Endothelial cell of umbilical vein (primary cell): ENCODE data around the gene OR5B12. TPM values are rescaled to one million over a fixed set of nuclear protein-coding genes. Genes with fewer than 3 reads are reported as not detected.

Experiments used
- Bru-seq: library from RNA; stranded (reverse); fragments of 400-500 nt; gene quantifications from one replicate; lab custom pipeline; 2021; lab: Mats Ljungman, UMichigan
- BruChase-seq, 2 experiments: library from RNA; stranded (reverse); fragments of 400-500 nt; gene quantifications; one replicate each; lab custom pipeline; 2021; lab: Mats Ljungman, UMichigan
- BruUV-seq: library from RNA; stranded (reverse); fragments of 400-500 nt; replicated peaks from 2 replicates; lab custom pipeline; 2021; lab: Mats Ljungman, UMichigan
- CTCF ChIA-PET: fragments of 300-600, 350-600 bp; sonication (Branson Sonifier 250); formaldehyde crosslinking; loops from one replicate; lab custom pipeline; 2021; ENCODE audit warnings: antibody characterized with exemption, inconsistent platforms; lab: Charles Lee
- POLR2A ChIA-PET: fragments of 300-600, 350-600 bp; sonication (Branson Sonifier 250); formaldehyde crosslinking; loops from one replicate; lab custom pipeline; 2021; ENCODE audit warnings: antibody characterized with exemption, inconsistent platforms; lab: Charles Lee
- DNase-seq: peaks from one replicate; pipeline ENCODE4 v3.0.0-alpha.2; 2011; ENCODE audit warnings: low read depth, low spot score
- FAIRE-seq: peaks from 2 replicates; lab custom pipeline; 2011; peaks lifted over from hg19 to GRCh38; lab: Jason Lieb, UNC
- H2AFZ ChIP-seq: 2 replicates; pipeline ENCODE4 v1.6.0; 2012; ENCODE audit warnings: low read depth, low read length, control low read depth, inconsistent platforms
- H3K27ac ChIP-seq: 2 replicates; pipeline ENCODE4 v1.5.1; 2011; ENCODE audit warnings: low read depth, mild to moderate bottlenecking, control low read depth, low read length, moderate library complexity; ENCODE audit not compliant: insufficient read depth
- H3K27me3 ChIP-seq, 2 experiments: 2 replicates each; pipeline versions ENCODE4 v1.6.0 to v1.6.1; 2011; ENCODE audit warnings: low read length in 2 of 2, mixed read lengths in 1 of 2; ENCODE audit not compliant: control insufficient read depth in 2 of 2, insufficient read depth in 2 of 2
- H3K36me3 ChIP-seq, 2 experiments: 2 replicates in 1 of 2; 3 replicates in 1 of 2; pipeline ENCODE4 v1.5.1; 2011; ENCODE audit warnings: low read length in 2 of 2, mild to moderate bottlenecking in 1 of 2, moderate library complexity in 1 of 2; ENCODE audit not compliant: control insufficient read depth in 2 of 2, insufficient read depth in 2 of 2; ENCODE audit errors: extremely low read depth in 1 of 2
- H3K4me1 ChIP-seq: 3 replicates; pipeline ENCODE4 v1.5.1; 2011; ENCODE audit warnings: mild to moderate bottlenecking, low read length; ENCODE audit not compliant: control insufficient read depth, insufficient read depth; ENCODE audit errors: extremely low read depth
- H3K4me2 ChIP-seq: 2 replicates; pipeline ENCODE4 v1.6.1; 2011; ENCODE audit warnings: low read length, control low read depth, mixed read lengths; ENCODE audit not compliant: insufficient read depth
- H3K4me3 ChIP-seq, 3 experiments: fragments of 200-600 bp in 1 of 3; sonication (generic), shearing (Covaris generic) in 1 of 3; replicated peaks in 1 of 3; 2 replicates each; pipeline ENCODE4 v1.5.1; 2011 to 2016; ENCODE audit warnings: control low read depth in 3 of 3, low read length in 3 of 3, mild to moderate bottlenecking in 2 of 3, inconsistent platforms in 1 of 3, low read depth in 1 of 3, moderate library complexity in 1 of 3; ENCODE audit not compliant: insufficient read depth in 1 of 3
- H3K79me2 ChIP-seq: 2 replicates; pipeline ENCODE4 v1.6.0; 2012; ENCODE audit warnings: low read length, inconsistent platforms; ENCODE audit not compliant: control insufficient read depth, insufficient read depth
- H3K9ac ChIP-seq: replicated peaks from 2 replicates; pipeline ENCODE3; 2011; ENCODE audit warnings: low read length, control low read depth; ENCODE audit not compliant: insufficient read depth; ENCODE audit errors: extremely low read depth
- H3K9me1 ChIP-seq: replicated peaks from 3 replicates; pipeline ENCODE4 v1.6.0; 2011; ENCODE audit warnings: mild to moderate bottlenecking, low read length; ENCODE audit not compliant: control insufficient read depth, insufficient read depth; ENCODE audit errors: extremely low read depth
- H3K9me3 ChIP-seq: replicated peaks from 2 replicates; pipeline ENCODE4 v1.5.1; 2012; ENCODE audit warnings: low read length, inconsistent platforms; ENCODE audit not compliant: control insufficient read depth, insufficient read depth
- H4K20me1 ChIP-seq: replicated peaks from 2 replicates; pipeline ENCODE3; 2011; ENCODE audit warnings: mild to moderate bottlenecking, low read length; ENCODE audit not compliant: control insufficient read depth, insufficient read depth; ENCODE audit errors: extremely low read depth
- CTCF ChIP-seq, 2 donors: IDR thresholded peaks; 1 replicate in 1 of 2; 2 replicates in 1 of 2; pipeline ENCODE4 v1.5.1; 2011; ENCODE audit warnings: low read length in 2 of 2, mild to moderate bottlenecking in 2 of 2, moderate library complexity in 2 of 2, control low read depth in 1 of 2, inconsistent platforms in 1 of 2, low read depth in 1 of 2; ENCODE audit not compliant: insufficient read depth in 1 of 2; ENCODE audit errors: extremely low read depth in 1 of 2
- EZH2 ChIP-seq: IDR thresholded peaks from 2 replicates; pipeline ENCODE4 v1.6.1; 2012; ENCODE audit warnings: borderline replicate concordance, low read depth, mild to moderate bottlenecking, moderate library complexity, low read length, inconsistent platforms; ENCODE audit not compliant: severe bottlenecking
- FOS ChIP-seq: IDR thresholded peaks from 2 replicates; pipeline ENCODE4 v1.6.1; 2011; ENCODE audit warnings: mild to moderate bottlenecking, low read length, moderate library complexity, borderline replicate concordance; ENCODE audit not compliant: insufficient read depth
- GATA2 ChIP-seq: IDR thresholded peaks from 2 replicates; pipeline ENCODE4 v1.7.0; 2011; ENCODE audit warnings: low read depth, mild to moderate bottlenecking, moderate library complexity, mixed read lengths, low read length; ENCODE audit not compliant: insufficient read length, insufficient read depth
- JUN ChIP-seq: IDR thresholded peaks from 2 replicates; pipeline ENCODE4 v1.6.1; 2011; ENCODE audit warnings: borderline replicate concordance, low read depth; ENCODE audit not compliant: insufficient read length, insufficient read depth
- MAX ChIP-seq: IDR thresholded peaks from 2 replicates; pipeline ENCODE4 v1.6.1; 2011; ENCODE audit not compliant: insufficient read depth, insufficient read length
- MYC ChIP-seq: IDR thresholded peaks from one replicate; pipeline ENCODE4 v1.6.1; 2011; ENCODE audit warnings: mild to moderate bottlenecking, low read depth, low read length
- POLR2A ChIP-seq: IDR thresholded peaks from 2 replicates; pipeline ENCODE4 v1.6.1; 2012; ENCODE audit warnings: low read depth, mild to moderate bottlenecking, control low read depth, low read length
- POLR2AphosphoS5 ChIP-seq: IDR thresholded peaks from 2 replicates; pipeline ENCODE4 v1.6.1; 2012; ENCODE audit warnings: low read depth, mild to moderate bottlenecking, control low read depth, low read length, moderate library complexity; ENCODE audit not compliant: insufficient read depth
- dilution Hi-C: fragments of 300-500 bp; cut with MboI; formaldehyde crosslinking; loops from one replicate; pipeline ENCODE4 v1.15.0; 2019; ENCODE audit warnings: low sequenced_read_pairs; ENCODE audit not compliant: extremely low pct_ligation_motif_present
- intact Hi-C: fragments of 100-400 bp; cut with micrococcal nuclease; formaldehyde crosslinking; loops from one replicate; pipeline ENCODE4 v1.10.0; 2022
- long read RNA-seq: library from polyadenylated mRNA; stranded (forward); transcript quantifications from one replicate; pipeline ENCODE4 v2.0.0, GENCODE V29; 2021
- polyA minus RNA-seq, 3 experiments: library from RNA; depleted of rRNA, polyadenylated mRNA; stranded (reverse); fragments of >200 nt; gene quantifications; 1 replicate in 1 of 3; 2 replicates in 2 of 3; pipeline ENCODE4 v1.2.3, GENCODE V29; 2011
- polyA plus RNA-seq, 4 experiments: library from polyadenylated mRNA; depleted of rRNA in 3 of 4; stranded (reverse) in 3 of 4; unstranded in 1 of 4; fragments of >200 nt; gene quantifications; 2 replicates each; pipeline versions ENCODE4 v1.2.1 to v1.2.3, GENCODE V29; 2011 to 2012; ENCODE audit warnings: missing spikeins in 1 of 4
- total RNA-seq: library from RNA; stranded (reverse); gene quantifications from 2 replicates; pipeline ENCODE4 v1.2.3, GENCODE V29; 2021

The OR5B12 gene
- total RNA-seq = not detected in 2 replicates
- polyA plus RNA-seq = not detected in 2 replicates
- polyA plus RNA-seq (2011; cell fraction: cytosol; rRNA removed) = not detected in 2 replicates
- polyA plus RNA-seq (2011; cell fraction: nucleus; rRNA removed) = not detected in 2 replicates
- not detected in 2 replicates for polyA plus RNA-seq (2012)
- not detected in 2 replicates for polyA minus RNA-seq
- not detected for polyA minus RNA-seq (2011; cell fraction: cytosol; rRNA and poly(A)+ RNA removed)
- polyA minus RNA-seq (2011; cell fraction: nucleus; rRNA and poly(A)+ RNA removed) = not detected in 2 replicates
- not detected for Bru-seq, nascent RNA
- not detected for BruChase-seq, experiment 1, labeled RNA remaining after a 6-hour chase
- BruChase-seq, experiment 2, labeled RNA remaining after a 2-hour chase = not detected
- long read RNA-seq = 0 reads

DNA sequence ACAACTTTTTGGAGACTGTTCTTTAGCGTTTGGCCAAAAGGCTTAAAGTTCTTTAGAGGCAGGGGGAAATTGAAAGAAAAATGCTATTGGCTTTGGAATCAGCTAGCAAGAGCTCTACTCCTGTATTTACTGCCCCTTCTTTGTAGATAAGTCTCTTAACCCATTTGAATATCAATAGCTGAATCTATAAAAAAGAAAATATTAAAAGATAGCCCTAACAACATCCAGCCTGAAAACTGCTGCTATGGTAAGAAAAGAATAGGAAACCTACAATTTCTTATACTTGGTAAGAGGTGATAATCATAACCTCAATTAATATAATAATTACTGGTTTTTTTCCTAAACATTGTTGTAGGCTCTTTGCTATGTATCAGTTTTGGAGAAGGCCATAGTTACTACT is at the start of gene OR5B12:
OR5B12 (minus strand) TSS at position 101 of the 400 bp plus-strand sequence. CDS start 2,085 bp downstream, outside the sequence.
- Histone ChIP-seq H3K4me3 (no peak within 1 kb of the TSS), H3K4me1 (no peaks in the 10 kb centered on the region), H3K9me1 (no peaks in the 10 kb centered on the region), H3K36me3 (no peaks in the 10 kb centered on the region), H4K20me1 (no peaks in the 10 kb centered on the region), H3K27ac (no peak within 1 kb of the TSS), H2AFZ (no peak within 1 kb of the TSS), H3K9me3 (no peaks in the 10 kb centered on the region), H3K79me2 (no peaks in the 10 kb centered on the region), H3K9ac (no peak within 1 kb of the TSS), H3K27me3 (no peaks in the 10 kb centered on the region), H3K4me2 (no peak within 1 kb of the TSS)
- FAIRE-seq (no peak), DNase-seq (no peak)
- BruUV-seq = no TSS peak
- TF ChIP-seq POLR2A (no peak), MYC (no peak), MAX (no peak), POLR2AphosphoS5 (no peak), GATA2 (no peak), FOS (no peak), EZH2 (no peak), CTCF (IDR thresholded peaks at IDR 0.05; ENCODE audit: extremely low read depth in 1 of 2, insufficient read depth in 1 of 2, low read depth in 1 of 2, low read length in 2 of 2) (no peak), JUN (no peak)
- ChIA-PET CTCF (no interaction called here), POLR2A (no interaction called here)
- intact Hi-C loops (no loop called here), dilution Hi-C loops (no loop called here)
